ENCODE data around the gene PIGH. TPM values are rescaled to one million over a fixed set of nuclear protein-coding genes. Genes with fewer than 3 reads are reported as not detected.

PIGH gene
- total and polyA plus RNA-seq, 11 donors = 8.0 to 30.0 (median 11.4) TPM

DNA sequence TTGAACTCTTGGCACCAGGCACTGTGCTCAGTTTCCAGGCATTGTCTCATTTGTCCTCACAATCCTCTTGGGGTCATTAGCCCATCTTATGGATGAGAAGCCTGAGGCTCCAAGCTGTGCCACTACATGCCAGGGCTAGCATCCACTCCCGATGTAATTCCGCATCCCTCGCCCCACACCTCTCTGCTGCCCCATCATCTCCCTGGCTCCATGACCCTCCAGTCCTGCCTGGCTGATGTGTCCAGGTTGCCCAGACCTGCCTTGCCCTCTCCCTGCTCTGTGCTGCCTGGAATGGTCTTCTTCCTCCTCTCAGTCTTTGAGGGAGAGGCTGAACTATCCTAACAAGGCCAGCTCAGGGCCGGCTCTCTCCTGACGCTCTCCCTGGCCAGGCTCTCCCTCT lies 27.5 kb downstream of the PIGH start:
- H3K36me3 ChIP-seq = no peaks in the 10 kb centered on the region
- H3K9me3 ChIP-seq = no peaks in the 10 kb centered on the region
- WGBS, 4 donors = 84 to 93% (median 91%) methylated on average over 5 of the region's 5 CpGs
- ATAC-seq = no peak
- no peaks in the 10 kb centered on the region for H3K27me3 ChIP-seq
- intact Hi-C loops (cut with DNase I) = loop anchor here in 5 of 10 donors (2.0 to 10.0 kb wide), 4 partner anchors 45 to 145 kb away; no protein-coding TSS in a partner anchor
- DNase-seq = no peak
- no peak overlapping the region for H3K4me3 ChIP-seq
- no peaks in the 10 kb centered on the region for H3K4me1 ChIP-seq
- TF ChIP-seq, protein P1, sequence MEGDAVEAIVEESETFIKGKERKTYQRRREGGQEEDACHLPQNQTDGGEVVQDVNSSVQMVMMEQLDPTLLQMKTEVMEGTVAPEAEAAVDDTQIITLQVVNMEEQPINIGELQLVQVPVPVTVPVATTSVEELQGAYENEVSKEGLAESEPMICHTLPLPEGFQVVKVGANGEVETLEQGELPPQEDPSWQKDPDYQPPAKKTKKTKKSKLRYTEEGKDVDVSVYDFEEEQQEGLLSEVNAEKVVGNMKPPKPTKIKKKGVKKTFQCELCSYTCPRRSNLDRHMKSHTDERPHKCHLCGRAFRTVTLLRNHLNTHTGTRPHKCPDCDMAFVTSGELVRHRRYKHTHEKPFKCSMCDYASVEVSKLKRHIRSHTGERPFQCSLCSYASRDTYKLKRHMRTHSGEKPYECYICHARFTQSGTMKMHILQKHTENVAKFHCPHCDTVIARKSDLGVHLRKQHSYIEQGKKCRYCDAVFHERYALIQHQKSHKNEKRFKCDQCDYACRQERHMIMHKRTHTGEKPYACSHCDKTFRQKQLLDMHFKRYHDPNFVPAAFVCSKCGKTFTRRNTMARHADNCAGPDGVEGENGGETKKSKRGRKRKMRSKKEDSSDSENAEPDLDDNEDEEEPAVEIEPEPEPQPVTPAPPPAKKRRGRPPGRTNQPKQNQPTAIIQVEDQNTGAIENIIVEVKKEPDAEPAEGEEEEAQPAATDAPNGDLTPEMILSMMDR (IDR thresholded peaks at IDR 0.05) = no peak
- no peak for TF ChIP-seq POLR2A (IDR thresholded peaks at IDR 0.05)
- H3K27ac ChIP-seq = no peak overlapping the region

DNA sequence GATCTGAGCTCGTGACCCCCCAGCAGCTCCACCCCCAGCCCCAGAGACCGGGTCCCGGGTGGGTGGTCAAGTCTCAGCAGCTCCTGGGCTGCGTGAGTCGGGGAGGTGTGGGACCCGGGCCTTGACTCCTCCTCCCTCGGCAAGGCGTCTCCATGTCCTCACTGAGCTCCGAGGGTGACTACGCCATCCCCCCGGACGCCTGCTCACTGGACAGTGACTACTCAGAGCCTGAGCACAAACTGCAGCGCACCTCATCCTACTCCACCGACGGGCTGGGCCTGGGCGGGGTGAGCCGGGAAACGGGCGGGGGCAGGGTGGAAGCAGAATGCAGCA lies 28.1 kb downstream of the PIGH start:
- DNase-seq = no peak
- Histone ChIP-seq H3K4me1 (no peaks in the 10 kb centered on the region), H3K9me3 (no peaks in the 10 kb centered on the region), H3K36me3 (no peaks in the 10 kb centered on the region), H3K27me3 (no peaks in the 10 kb centered on the region), H3K27ac (no peak overlapping the region), H3K4me3 (no peak overlapping the region)
- ATAC-seq = peak in 1 of 4 donors; percentile 5
- TF ChIP-seq, protein P1 (IDR thresholded peaks at IDR 0.05) = no peak
- TF ChIP-seq POLR2A (IDR thresholded peaks at IDR 0.05) = no peak
- intact Hi-C loops (cut with DNase I) = loop anchor here (1.0 to 10.0 kb wide), 7 partner anchors 45 to 145 kb away; no protein-coding TSS in a partner anchor
- 83 to 90% (median 86%) methylated on average over 3 to 19 of the region's 19 CpGs for WGBS, 4 donors

DNA sequence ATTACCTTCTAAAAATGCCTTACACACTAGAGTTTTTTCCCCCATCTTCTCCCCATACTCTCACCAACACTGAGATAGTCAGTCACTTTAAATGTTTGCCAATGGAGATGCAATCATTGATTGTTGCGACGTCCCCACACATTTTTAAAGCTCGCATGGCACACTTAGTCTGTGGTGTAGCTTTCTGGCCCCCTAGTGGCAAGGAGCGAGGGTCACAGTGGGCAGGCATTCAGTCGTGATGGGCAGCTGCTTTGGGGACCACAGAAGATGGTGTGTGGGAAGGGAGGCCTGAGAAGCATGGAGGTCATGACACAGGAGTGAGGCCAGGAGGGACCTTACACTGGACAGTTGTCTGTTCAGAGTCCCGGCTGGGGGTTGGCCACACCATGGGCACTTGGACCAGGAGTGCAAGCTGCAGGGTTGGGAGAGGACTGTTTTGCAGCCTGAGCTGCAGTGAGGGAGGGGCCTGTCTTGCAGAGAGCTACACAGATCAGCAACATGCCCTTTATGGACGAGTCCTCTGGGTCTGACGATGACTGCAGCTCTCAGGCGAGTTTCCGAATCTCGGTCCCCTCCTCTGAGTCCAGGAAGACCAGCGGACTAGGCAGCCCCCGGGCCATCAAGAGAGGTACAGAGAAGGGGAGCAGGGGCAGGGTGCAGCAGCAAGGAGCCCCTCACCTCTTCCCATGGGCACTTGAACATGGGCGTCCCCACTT lies 28.6 kb downstream of the PIGH start:
- no peaks in the 10 kb centered on the region for H3K27me3 ChIP-seq
- H3K27ac ChIP-seq = no peak overlapping the region
- DNase-seq (peak; percentile 47 to 74 (median 63)), ATAC-seq (peak; percentile 70 to 82 (median 73))
- H3K4me3 ChIP-seq = no peak overlapping the region
- no peaks in the 10 kb centered on the region for H3K4me1 ChIP-seq
- no peak for TF ChIP-seq POLR2A (IDR thresholded peaks at IDR 0.05)
- TF ChIP-seq, protein P1 (IDR thresholded peaks at IDR 0.05) = peak; percentile 67 to 89 (median 80)
- no peaks in the 10 kb centered on the region for H3K36me3 ChIP-seq
- 42 to 52% (median 46%) methylated on average over 14 of the region's 14 CpGs for WGBS, 4 donors
- H3K9me3 ChIP-seq = no peaks in the 10 kb centered on the region
- intact Hi-C loops (cut with DNase I) = loop anchor here in 9 of 10 donors (1.0 to 10.0 kb wide), 6 partner anchors 44 to 145 kb away; no protein-coding TSS in a partner anchor

DNA sequence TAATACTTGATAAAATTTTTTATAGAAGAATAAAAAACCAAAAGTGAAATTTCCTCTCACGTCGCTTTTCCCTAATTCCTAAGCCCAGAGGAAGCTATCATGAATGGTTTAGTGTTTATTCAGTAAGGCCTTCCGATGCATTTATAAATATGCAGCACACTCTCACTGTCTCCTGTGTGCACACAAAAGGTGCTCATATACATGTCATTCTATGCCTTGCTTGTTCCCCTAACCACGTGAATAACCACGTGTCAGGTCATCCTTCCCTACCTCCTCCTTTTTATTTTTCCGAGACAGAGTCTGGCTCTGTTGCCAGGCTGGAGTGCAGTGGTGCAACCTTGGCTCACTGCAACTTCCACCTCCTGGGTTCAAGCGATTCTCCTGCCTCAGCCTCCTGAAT lies 29.6 kb downstream of the PIGH start:
- H3K9me3 ChIP-seq = no peaks in the 10 kb centered on the region
- no peaks in the 10 kb centered on the region for H3K4me1 ChIP-seq
- DNase-seq (no peak), ATAC-seq (no peak)
- intact Hi-C loops (cut with DNase I) = loop anchor here in 7 of 10 donors (2.0 to 10.0 kb wide), 5 partner anchors 43 to 144 kb away; no protein-coding TSS in a partner anchor
- no peaks in the 10 kb centered on the region for H3K27me3 ChIP-seq
- TF ChIP-seq POLR2A (IDR thresholded peaks at IDR 0.05) = no peak
- TF ChIP-seq, protein P1 (IDR thresholded peaks at IDR 0.05) = no peak
- no peaks in the 10 kb centered on the region for H3K36me3 ChIP-seq
- WGBS, 4 donors = 83 to 90% (median 86%) methylated on average over 7 of the region's 7 CpGs
- H3K4me3 ChIP-seq = no peak overlapping the region
- H3K27ac ChIP-seq = no peak overlapping the region
